Transverse colon (tissue), 4 donors: Measurements from ENCODE around the gene SH3RF1.

Experiments used
- EP300 ChIP-seq: sonication (generic); formaldehyde crosslinking; IDR thresholded peaks from one replicate; pipeline ENCODE4 v1.6.1; 2017; ENCODE audit warnings: antibody characterized with exemption, low read depth
- POLR2A ChIP-seq: fragments of 450-650 bp; IDR thresholded peaks from one replicate; pipeline ENCODE4 v1.6.1; 2016; ENCODE audit warnings: antibody characterized with exemption, mild to moderate bottlenecking, moderate library complexity
- POLR2AphosphoS5 ChIP-seq, 3 donors: sonication (generic); formaldehyde crosslinking; IDR thresholded peaks; one replicate each; pipeline ENCODE4 v1.6.1; 2016; ENCODE audit warnings: antibody characterized with exemption in 3 of 3
- TF ChIP-seq, protein P1 (sequence below), 5 experiments: fragments of 200-600 bp in 3 of 5; fragments of 450-650 bp in 2 of 5; sonication (generic) in 3 of 5; IDR thresholded peaks; 1 replicate in 2 of 5; 2 replicates in 3 of 5; pipeline ENCODE4 v1.5.1; 2016 to 2017; ENCODE audit warnings: antibody characterized with exemption in 5 of 5, inconsistent platforms in 3 of 5, mild to moderate bottlenecking in 2 of 5, moderate library complexity in 1 of 5

DNA sequence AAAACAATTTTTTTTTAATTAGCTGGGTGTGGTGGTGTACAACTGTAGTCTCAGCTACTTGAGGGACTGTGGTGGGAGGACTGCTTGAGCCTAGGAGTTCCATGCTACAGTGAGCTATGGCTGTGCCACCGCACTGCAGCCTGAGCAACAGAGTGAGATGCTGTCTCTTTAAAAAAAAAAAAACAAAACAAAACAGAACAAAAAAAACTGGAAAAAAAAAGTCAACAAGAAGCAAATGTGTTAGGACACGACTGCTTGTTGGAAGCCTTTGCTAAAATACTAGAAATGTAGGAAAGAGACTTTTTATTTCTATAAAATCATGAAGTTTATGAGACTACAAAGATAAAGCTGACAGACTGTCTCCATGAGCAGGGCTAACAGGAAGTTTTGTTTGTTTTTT lies 87.2 kb downstream of the SH3RF1 start:
- TF ChIP-seq EP300 (no peak), POLR2A (no peak), POLR2AphosphoS5 (IDR thresholded peaks at IDR 0.05) (no peak)
- TF ChIP-seq, protein P1, sequence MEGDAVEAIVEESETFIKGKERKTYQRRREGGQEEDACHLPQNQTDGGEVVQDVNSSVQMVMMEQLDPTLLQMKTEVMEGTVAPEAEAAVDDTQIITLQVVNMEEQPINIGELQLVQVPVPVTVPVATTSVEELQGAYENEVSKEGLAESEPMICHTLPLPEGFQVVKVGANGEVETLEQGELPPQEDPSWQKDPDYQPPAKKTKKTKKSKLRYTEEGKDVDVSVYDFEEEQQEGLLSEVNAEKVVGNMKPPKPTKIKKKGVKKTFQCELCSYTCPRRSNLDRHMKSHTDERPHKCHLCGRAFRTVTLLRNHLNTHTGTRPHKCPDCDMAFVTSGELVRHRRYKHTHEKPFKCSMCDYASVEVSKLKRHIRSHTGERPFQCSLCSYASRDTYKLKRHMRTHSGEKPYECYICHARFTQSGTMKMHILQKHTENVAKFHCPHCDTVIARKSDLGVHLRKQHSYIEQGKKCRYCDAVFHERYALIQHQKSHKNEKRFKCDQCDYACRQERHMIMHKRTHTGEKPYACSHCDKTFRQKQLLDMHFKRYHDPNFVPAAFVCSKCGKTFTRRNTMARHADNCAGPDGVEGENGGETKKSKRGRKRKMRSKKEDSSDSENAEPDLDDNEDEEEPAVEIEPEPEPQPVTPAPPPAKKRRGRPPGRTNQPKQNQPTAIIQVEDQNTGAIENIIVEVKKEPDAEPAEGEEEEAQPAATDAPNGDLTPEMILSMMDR (IDR thresholded peaks at IDR 0.05) = no peak
